GM12892 (cell line): ENCODE results near the gene HSH2D.

ENCODE experiments used
- POLR2A ChIP-seq: IDR thresholded peaks from 2 replicates; pipeline ENCODE4 v1.6.1; 2011; ENCODE audit warnings: low read depth, low read length, control low read depth
- TAF1 ChIP-seq: IDR thresholded peaks from 2 replicates; pipeline ENCODE4 v1.6.1; 2011; ENCODE audit warnings: low read depth, mild to moderate bottlenecking, control low read depth, low read length, borderline replicate concordance

DNA sequence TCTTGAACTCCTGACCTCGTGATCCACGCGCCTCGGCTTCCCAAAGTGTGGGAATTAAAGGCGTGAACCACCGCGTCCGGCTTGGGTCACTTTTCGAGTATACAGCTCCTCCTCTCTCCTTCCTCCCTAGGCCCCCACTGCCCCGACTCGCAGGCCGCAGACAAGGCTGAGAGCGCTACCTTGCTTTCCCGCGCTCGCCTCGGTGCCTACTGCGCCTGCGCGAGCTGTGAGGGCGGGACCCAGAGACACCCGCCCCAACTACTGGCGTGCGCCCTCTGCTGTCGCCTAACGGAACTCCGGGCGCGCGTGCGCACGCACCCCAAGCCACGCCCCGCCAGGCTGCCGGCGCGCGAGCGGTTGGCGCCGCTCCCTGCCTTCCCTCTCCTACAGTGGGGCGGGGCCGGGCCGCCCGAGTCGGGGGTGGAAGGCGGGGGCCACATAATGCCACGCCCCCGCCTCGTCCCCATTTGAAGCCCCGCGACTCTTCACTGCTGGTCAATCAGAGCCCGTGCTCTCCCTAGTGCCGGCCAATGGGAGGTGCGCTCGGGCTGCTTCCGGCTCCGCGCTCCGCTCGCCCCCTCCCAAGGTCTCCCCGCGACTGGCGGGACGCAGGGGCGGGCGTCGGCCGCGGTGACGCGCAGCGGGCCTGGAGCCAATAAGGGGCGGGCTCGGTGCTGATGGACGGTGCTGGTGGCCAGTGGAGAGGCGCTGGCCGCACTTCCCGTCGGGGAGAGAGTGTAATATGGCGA is 32.2 kb upstream of the HSH2D start, which contains the start of gene RAB8A:
- TF ChIP-seq POLR2A: no peak
- no peak for TF ChIP-seq TAF1
